IMR-90 (cell line): ENCODE results near the gene RSAD1. TPM values are rescaled to one million over a fixed set of nuclear protein-coding genes. Genes with fewer than 3 reads are reported as not detected.

Experiments used
- ATAC-seq: fragments of 200-7000 bp; cut with Tn5 transposase; 2 replicates; pipeline ENCODE4 v1.9.1; 2020; ENCODE audit warnings: low read depth, mild to moderate bottlenecking, moderate library complexity
- BruUV-seq: library from RNA; stranded (reverse); fragments of 400-500 nt; replicated peaks from 2 replicates; lab custom pipeline; 2021; lab: Mats Ljungman, UMichigan
- CTCF ChIA-PET: fragments of 300-600 bp; formaldehyde crosslinking; extraction: SDS; loops from one replicate; lab custom pipeline; 2021; ENCODE audit warnings: antibody characterized with exemption; lab: Yijun Ruan, JAX
- POLR2A ChIA-PET: fragments of 300-600 bp; sonication (Branson Sonifier 250); formaldehyde crosslinking; loops from one replicate; lab custom pipeline; 2022; ENCODE audit warnings: antibody characterized with exemption; ENCODE audit not compliant: unreplicated experiment; lab: Charles Lee
- DNase-seq: peaks from one replicate; pipeline ENCODE4 v3.0.0; 2013
- H2AFZ ChIP-seq: replicated peaks from 2 replicates; pipeline ENCODE3; 2013; ENCODE audit warnings: low read length, mild to moderate bottlenecking; ENCODE audit not compliant: poor library complexity
- H2AK5ac ChIP-seq: 2 replicates; pipeline ENCODE4 v1.6.1; 2013; ENCODE audit warnings: low read depth, low read length, inconsistent platforms
- H2AK9ac ChIP-seq: replicated peaks from 2 replicates; pipeline ENCODE3; 2013; ENCODE audit warnings: mild to moderate bottlenecking, low read depth, low read length, moderate library complexity; ENCODE audit not compliant: poor library complexity
- H2BK120ac ChIP-seq: 2 replicates; pipeline ENCODE4 v1.6.1; 2013; ENCODE audit warnings: low read depth, low read length, inconsistent platforms
- H2BK15ac ChIP-seq: 3 replicates; pipeline ENCODE4 v1.6.1; 2013; ENCODE audit warnings: low read depth, low read length, inconsistent platforms
- H2BK20ac ChIP-seq: 2 replicates; pipeline ENCODE4 v1.6.1; 2013; ENCODE audit warnings: low read depth, mild to moderate bottlenecking, inconsistent platforms, low read length, moderate library complexity
- H2BK5ac ChIP-seq: 2 replicates; pipeline ENCODE4 v1.6.1; 2013; ENCODE audit warnings: mild to moderate bottlenecking, low read depth, low read length, inconsistent platforms; ENCODE audit not compliant: poor library complexity, severe bottlenecking
- H3K14ac ChIP-seq: replicated peaks from 2 replicates; pipeline ENCODE4 v1.6.1; 2013; ENCODE audit warnings: low read depth, low read length, inconsistent platforms
- H3K18ac ChIP-seq: 2 replicates; pipeline ENCODE4 v1.6.1; 2013; ENCODE audit warnings: low read depth, low read length, control low read depth
- H3K23ac ChIP-seq: 2 replicates; pipeline ENCODE4 v1.6.1; 2013; ENCODE audit warnings: low read depth, low read length, inconsistent platforms
- H3K27ac ChIP-seq: 2 replicates; pipeline ENCODE4 v1.5.1; 2013; ENCODE audit warnings: mild to moderate bottlenecking, control low read depth, low read length; ENCODE audit not compliant: insufficient read depth
- H3K27me3 ChIP-seq: 2 replicates; pipeline ENCODE4 v1.6.1; 2013; ENCODE audit warnings: low read length; ENCODE audit not compliant: control insufficient read depth, insufficient read depth
- H3K36me3 ChIP-seq: 2 replicates; pipeline ENCODE4 v1.6.1; 2013; ENCODE audit warnings: low read length, mixed read lengths; ENCODE audit not compliant: control insufficient read depth, insufficient read depth
- H3K4ac ChIP-seq: 2 replicates; pipeline ENCODE4 v1.6.1; 2013; ENCODE audit warnings: low read depth, low read length, inconsistent platforms
- H3K4me1 ChIP-seq: 2 replicates; pipeline ENCODE4 v1.6.1; 2013; ENCODE audit warnings: low read length, mixed read lengths; ENCODE audit not compliant: control insufficient read depth, insufficient read depth
- H3K4me2 ChIP-seq: 2 replicates; pipeline ENCODE4 v1.6.1; 2013; ENCODE audit warnings: low read depth, mild to moderate bottlenecking, control low read depth, low read length, moderate library complexity
- H3K4me3 ChIP-seq: 2 replicates; pipeline ENCODE4 v1.5.1; 2013; ENCODE audit warnings: low read depth, mild to moderate bottlenecking, control low read depth, low read length, moderate library complexity; ENCODE audit not compliant: insufficient read depth
- H3K56ac ChIP-seq: 2 replicates; pipeline ENCODE4 v1.6.1; 2013; ENCODE audit warnings: low read length, inconsistent platforms; ENCODE audit not compliant: insufficient read depth; ENCODE audit errors: extremely low read depth
- H3K79me1 ChIP-seq, 2 experiments: 2 replicates each; pipeline ENCODE4 v1.6.1; 2013; ENCODE audit warnings: low read length in 2 of 2, inconsistent platforms in 1 of 2, low read depth in 1 of 2
- H3K9ac ChIP-seq: 2 replicates; pipeline ENCODE4 v1.6.1; 2013; ENCODE audit warnings: low read depth, low read length, control low read depth
- H3K9me1 ChIP-seq: 2 replicates; pipeline ENCODE4 v1.6.1; 2013; ENCODE audit warnings: low read length, inconsistent platforms; ENCODE audit not compliant: insufficient read depth
- H3K9me3 ChIP-seq: 2 replicates; pipeline ENCODE4 v1.6.1; 2013; ENCODE audit warnings: low read length; ENCODE audit not compliant: control insufficient read depth, insufficient read depth
- H4K20me1 ChIP-seq: 2 replicates; pipeline ENCODE4 v1.6.1; 2013; ENCODE audit warnings: low read length, inconsistent platforms; ENCODE audit not compliant: insufficient read depth
- H4K5ac ChIP-seq: 2 replicates; pipeline ENCODE4 v1.6.1; 2013; ENCODE audit warnings: mild to moderate bottlenecking, low read depth, low read length, control low read depth
- H4K8ac ChIP-seq, 2 experiments: 2 replicates each; pipeline ENCODE4 v1.6.1; 2013; ENCODE audit warnings: low read depth in 2 of 2, low read length in 2 of 2, control low read depth in 1 of 2, inconsistent platforms in 1 of 2
- H4K91ac ChIP-seq: 2 replicates; pipeline ENCODE4 v1.6.1; 2013; ENCODE audit warnings: low read depth, low read length, inconsistent platforms; ENCODE audit not compliant: insufficient read depth
- CEBPB ChIP-seq: IDR thresholded peaks from 2 replicates; pipeline ENCODE4 v1.6.1; 2012; ENCODE audit warnings: low read depth, low read length, improper control_type of control experiment
- RAD21 ChIP-seq: IDR thresholded peaks from 2 replicates; pipeline ENCODE4 v1.6.1; 2012; ENCODE audit warnings: low read length, improper control_type of control experiment
- RCOR1 ChIP-seq: IDR thresholded peaks from 2 replicates; pipeline ENCODE4 v1.6.1; 2012; ENCODE audit warnings: mild to moderate bottlenecking, low read length, improper control_type of control experiment; ENCODE audit not compliant: insufficient replicate concordance
- WGBS, 2 experiments: methylation state at CpG; one replicate each; pipeline versions ENCODE4 v1.1.5 to v1.1.7; 2013; ENCODE audit warnings: missing lambda C conversion rate in 2 of 2; ENCODE audit not compliant: insufficient read length in 1 of 2; ENCODE audit errors: extremely low coverage in 2 of 2; 5-methylcytosine and 5-hydroxymethylcytosine counted together
- dilution Hi-C: fragments of 300-500 bp; cut with HindIII; formaldehyde crosslinking; loops from one replicate; pipeline ENCODE4 v1.14.3; 2018; ENCODE audit warnings: low sequenced_read_pairs; ENCODE audit not compliant: unreplicated experiment
- in situ Hi-C: fragments of 300-500 bp; cut with MboI; formaldehyde crosslinking; loops from 3 replicates; pipeline ENCODE4 v1.14.3; 2019; ENCODE audit warnings: low sequenced_read_pairs, inconsistent platforms, mixed read lengths
- intact Hi-C: fragments of 100-400 bp; cut with micrococcal nuclease; formaldehyde crosslinking; loops from 2 replicates; pipeline ENCODE4 v1.10.0; 2022
- polyA plus RNA-seq, 3 experiments: library from polyadenylated mRNA; depleted of rRNA; stranded (reverse); fragments of >200 nt; gene quantifications; 2 replicates each; pipeline ENCODE4 v1.2.3, GENCODE V29; 2012; ENCODE audit warnings: low replicate concordance in 1 of 3
- total RNA-seq: library from RNA; depleted of rRNA; stranded (reverse); fragments of >200 nt; gene quantifications from 2 replicates; pipeline ENCODE4 v1.2.3, GENCODE V29; 2012

The RSAD1 gene
- total and polyA plus RNA-seq, 2 of the 4 experiments (the other 2 are of a cell fraction) = 10.8 to 19.2 TPM

GRCh38 chr17:50458701-50459676, 19.7 kb upstream of the RSAD1 start:
- 0 out of 2 replicates have a peak overlapping the region, but pooled peaks have one; percentile 28 for H3K14ac ChIP-seq
- peak; percentile 18 for DNase-seq
- no peak overlapping the region for H3K9ac ChIP-seq
- peak; percentile 56; the same call in 1 of the 2 replicates for ATAC-seq
- no peaks in the 10 kb centered on the region for H3K4me1 ChIP-seq
- BruUV-seq = no TSS peak
- peaks cover 3% of the 10 kb centered on the region; the same call in 1 of the 2 replicates for H3K36me3 ChIP-seq
- no peak overlapping the region for H2BK20ac ChIP-seq
- 93% methylated on average over 8 of the region's 16 CpGs; no CpG with 5 or more reads in 1 of the 2 experiments for WGBS, 2 experiments
- no peak overlapping the region for H4K8ac ChIP-seq
- H3K18ac ChIP-seq = no peak overlapping the region
- no peak overlapping the region for H2AK5ac ChIP-seq
- peaks cover 4% of the 10 kb centered on the region; the same call in 1 of the 2 replicates for H4K20me1 ChIP-seq
- H3K56ac ChIP-seq = no peak overlapping the region
- intact Hi-C loops = no loop called here
- H3K23ac ChIP-seq = no peak overlapping the region; the same call in 1 of the 2 replicates
- H2AFZ ChIP-seq = no peak overlapping the region
- H2BK5ac ChIP-seq = no peak overlapping the region
- no peak overlapping the region for H3K4me3 ChIP-seq
- no peaks in the 10 kb centered on the region; a peak in 1 of 4 replicates for H3K79me1 ChIP-seq
- CTCF ChIA-PET = no interaction called here
- TF ChIP-seq RCOR1 (no peak), RAD21 (no peak), CEBPB (peak; percentile 50; the same call in 1 of the 2 replicates)
- no peak overlapping the region for H3K4me2 ChIP-seq
- 0 out of 2 replicates have a peak, but pooled peaks cover 6% of the 10 kb centered on the region for H3K9me1 ChIP-seq
- no peak overlapping the region for H4K5ac ChIP-seq
- dilution Hi-C loops = no loop called here
- no peaks in the 10 kb centered on the region for H3K27me3 ChIP-seq
- H2BK15ac ChIP-seq = no peak overlapping the region
- H3K27ac ChIP-seq = no peak overlapping the region
- no peak overlapping the region for H3K4ac ChIP-seq
- peak overlapping the region; percentile 36 for H2AK9ac ChIP-seq
- POLR2A ChIA-PET = no interaction called here
- no peak overlapping the region for H2BK120ac ChIP-seq
- in situ Hi-C loops = no loop called here
- no peak overlapping the region for H4K91ac ChIP-seq
- H3K9me3 ChIP-seq = no peaks in the 10 kb centered on the region
